HepG2 (cell line): Measurements from ENCODE around the gene EPN3. TPM values are rescaled to one million over a fixed set of nuclear protein-coding genes. Genes with fewer than 3 reads are reported as not detected.

Source experiments
- EEA1 ChIP-seq: sonication (generic); formaldehyde crosslinking; IDR thresholded peaks from 2 replicates; pipeline ENCODE4 v1.5.1; 2020; ENCODE audit warnings: mild to moderate bottlenecking, missing genetic modification reagents, borderline replicate concordance
- HNRNPH1 ChIP-seq: fragments of 200-400 bp; formaldehyde crosslinking; optimal IDR thresholded peaks from 2 replicates; pipeline ENCODE3; 2017; ENCODE audit warnings: mild to moderate bottlenecking, low read depth, low read length
- NCOR1 ChIP-seq: fragments of 200-600 bp; sonication (generic); IDR thresholded peaks from 2 replicates; pipeline ENCODE4 v1.7.0; 2017; ENCODE audit warnings: antibody characterized with exemption, low read length, borderline replicate concordance
- NR2F6 ChIP-seq, 2 experiments: IDR thresholded peaks; 2 replicates each; pipeline ENCODE4 v1.6.1; 2016; ENCODE audit warnings: antibody characterized with exemption in 1 of 2, mild to moderate bottlenecking in 1 of 2
- ZNF160 ChIP-seq: sonication (generic); formaldehyde crosslinking; IDR thresholded peaks from 2 replicates; pipeline ENCODE4 v1.8.0; 2022; ENCODE audit warnings: mild to moderate bottlenecking, inconsistent platforms, missing genetic modification reagents
- ZNF225 ChIP-seq: sonication (generic); formaldehyde crosslinking; IDR thresholded peaks from 2 replicates; pipeline ENCODE4 v1.4.0; 2020; ENCODE audit warnings: mild to moderate bottlenecking, missing genetic modification reagents
- ZNF431 ChIP-seq: sonication (generic); formaldehyde crosslinking; IDR thresholded peaks from 2 replicates; pipeline ENCODE4 v1.9.0; 2022; ENCODE audit warnings: missing genetic modification reagents, low read depth, mild to moderate bottlenecking, borderline replicate concordance
- ZNF619 ChIP-seq: sonication (generic); formaldehyde crosslinking; IDR thresholded peaks from 2 replicates; pipeline ENCODE4 v1.4.0; 2020; ENCODE audit warnings: mild to moderate bottlenecking, missing genetic modification reagents
- ZNF674 ChIP-seq: sonication (generic); formaldehyde crosslinking; IDR thresholded peaks from 2 replicates; pipeline ENCODE4 v1.5.0; 2020; ENCODE audit warnings: low read depth, mild to moderate bottlenecking, missing genetic modification reagents
- polyA plus RNA-seq, 8 experiments: library from polyadenylated mRNA; depleted of rRNA in 3 of 8; stranded (reverse) in 7 of 8; unstranded in 1 of 8; fragments of >200 nt; fragmentation: Illumina TruSeq in 4 of 8; extraction: Trizol in 4 of 8; gene quantifications; 2 replicates each; pipeline versions ENCODE4 v1.2.1 to v1.2.3, GENCODE V29; 2011 to 2016; ENCODE audit warnings: low read depth in 4 of 8, missing spikeins in 1 of 8, mixed read lengths in 1 of 8; ENCODE audit not compliant: insufficient read depth in 1 of 8
- total RNA-seq, 5 experiments: library from RNA; depleted of rRNA; stranded (reverse); fragments of >200 nt; fragmentation: Illumina TruSeq; extraction: Trizol; gene quantifications; 2 replicates each; pipeline ENCODE4 v1.2.3, GENCODE V29; 2016; ENCODE audit warnings: low read depth in 1 of 5
- TF ChIP-seq, protein P1 (sequence below): sonication (generic); formaldehyde crosslinking; IDR thresholded peaks from 2 replicates; pipeline ENCODE4 v1.4.0; 2020; ENCODE audit warnings: mild to moderate bottlenecking, missing genetic modification reagents
- TF ChIP-seq, protein P2 (sequence below): sonication (generic); formaldehyde crosslinking; IDR thresholded peaks from 2 replicates; pipeline ENCODE4 v1.4.0; 2020; ENCODE audit warnings: missing genetic modification reagents
- TF ChIP-seq, protein P3 (sequence below): sonication (generic); formaldehyde crosslinking; IDR thresholded peaks from 2 replicates; pipeline ENCODE4 v1.5.0; 2020; ENCODE audit warnings: missing genetic modification reagents
- TF ChIP-seq, protein P4 (sequence below): fragments of 450-650 bp; IDR thresholded peaks from 2 replicates; pipeline ENCODE4 v1.6.1; 2017; ENCODE audit warnings: mild to moderate bottlenecking
- TF ChIP-seq, protein P5 (sequence below): sonication (generic); formaldehyde crosslinking; IDR thresholded peaks from 2 replicates; pipeline ENCODE4 v1.4.0; 2020; ENCODE audit warnings: missing genetic modification reagents

The EPN3 gene
- total and polyA plus RNA-seq, 2 of the 13 experiments (the other 11 are each of a cell fraction or from before 2014, with no cell fraction given), result 0.11 to 0.95 TPM

DNA sequence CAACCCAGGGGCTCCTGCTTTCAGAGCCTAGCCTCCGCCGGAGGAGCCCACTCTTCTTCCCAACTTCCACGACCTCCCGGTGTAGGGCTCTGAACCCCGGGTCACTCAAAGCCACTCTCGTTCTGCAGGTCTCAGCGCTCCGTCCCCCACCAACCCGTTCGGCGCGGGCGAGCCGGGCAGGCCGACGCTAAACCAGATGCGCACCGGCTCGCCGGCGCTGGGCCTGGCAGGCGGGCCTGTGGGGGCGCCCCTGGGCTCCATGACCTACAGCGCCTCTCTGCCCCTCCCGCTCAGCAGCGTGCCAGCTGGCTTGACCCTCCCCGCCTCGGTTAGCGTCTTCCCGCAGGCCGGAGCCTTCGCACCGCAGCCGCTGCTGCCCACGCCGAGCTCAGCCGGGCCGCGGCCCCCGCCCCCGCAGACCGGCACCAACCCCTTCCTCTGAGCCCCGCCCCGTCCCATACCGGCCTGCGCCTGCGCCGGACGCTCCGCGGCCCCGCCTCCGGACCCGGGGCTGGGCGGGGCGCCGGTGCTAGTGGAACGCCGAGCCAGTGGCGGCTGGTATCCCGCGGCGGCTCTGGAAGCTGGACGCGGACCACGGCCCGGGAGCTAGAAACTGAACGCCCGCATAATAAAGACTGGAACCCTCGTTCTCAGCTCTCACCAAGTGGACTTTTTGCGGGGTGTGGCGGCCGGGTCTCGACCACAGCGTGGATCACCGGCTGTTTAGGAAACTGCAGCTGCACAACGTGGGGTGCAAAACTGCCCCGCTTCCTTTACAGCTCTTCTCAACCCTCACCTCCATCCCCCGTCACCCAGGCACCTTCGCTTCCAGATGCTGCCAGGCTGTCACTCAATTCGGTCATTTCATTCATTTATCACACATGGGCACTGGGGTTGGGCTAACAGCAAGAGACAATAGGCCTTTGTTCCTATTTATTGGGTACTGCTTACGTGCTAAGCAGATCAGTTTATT is 9.5 kb downstream of the EPN3 start (continued):
- TF ChIP-seq, protein P1, sequence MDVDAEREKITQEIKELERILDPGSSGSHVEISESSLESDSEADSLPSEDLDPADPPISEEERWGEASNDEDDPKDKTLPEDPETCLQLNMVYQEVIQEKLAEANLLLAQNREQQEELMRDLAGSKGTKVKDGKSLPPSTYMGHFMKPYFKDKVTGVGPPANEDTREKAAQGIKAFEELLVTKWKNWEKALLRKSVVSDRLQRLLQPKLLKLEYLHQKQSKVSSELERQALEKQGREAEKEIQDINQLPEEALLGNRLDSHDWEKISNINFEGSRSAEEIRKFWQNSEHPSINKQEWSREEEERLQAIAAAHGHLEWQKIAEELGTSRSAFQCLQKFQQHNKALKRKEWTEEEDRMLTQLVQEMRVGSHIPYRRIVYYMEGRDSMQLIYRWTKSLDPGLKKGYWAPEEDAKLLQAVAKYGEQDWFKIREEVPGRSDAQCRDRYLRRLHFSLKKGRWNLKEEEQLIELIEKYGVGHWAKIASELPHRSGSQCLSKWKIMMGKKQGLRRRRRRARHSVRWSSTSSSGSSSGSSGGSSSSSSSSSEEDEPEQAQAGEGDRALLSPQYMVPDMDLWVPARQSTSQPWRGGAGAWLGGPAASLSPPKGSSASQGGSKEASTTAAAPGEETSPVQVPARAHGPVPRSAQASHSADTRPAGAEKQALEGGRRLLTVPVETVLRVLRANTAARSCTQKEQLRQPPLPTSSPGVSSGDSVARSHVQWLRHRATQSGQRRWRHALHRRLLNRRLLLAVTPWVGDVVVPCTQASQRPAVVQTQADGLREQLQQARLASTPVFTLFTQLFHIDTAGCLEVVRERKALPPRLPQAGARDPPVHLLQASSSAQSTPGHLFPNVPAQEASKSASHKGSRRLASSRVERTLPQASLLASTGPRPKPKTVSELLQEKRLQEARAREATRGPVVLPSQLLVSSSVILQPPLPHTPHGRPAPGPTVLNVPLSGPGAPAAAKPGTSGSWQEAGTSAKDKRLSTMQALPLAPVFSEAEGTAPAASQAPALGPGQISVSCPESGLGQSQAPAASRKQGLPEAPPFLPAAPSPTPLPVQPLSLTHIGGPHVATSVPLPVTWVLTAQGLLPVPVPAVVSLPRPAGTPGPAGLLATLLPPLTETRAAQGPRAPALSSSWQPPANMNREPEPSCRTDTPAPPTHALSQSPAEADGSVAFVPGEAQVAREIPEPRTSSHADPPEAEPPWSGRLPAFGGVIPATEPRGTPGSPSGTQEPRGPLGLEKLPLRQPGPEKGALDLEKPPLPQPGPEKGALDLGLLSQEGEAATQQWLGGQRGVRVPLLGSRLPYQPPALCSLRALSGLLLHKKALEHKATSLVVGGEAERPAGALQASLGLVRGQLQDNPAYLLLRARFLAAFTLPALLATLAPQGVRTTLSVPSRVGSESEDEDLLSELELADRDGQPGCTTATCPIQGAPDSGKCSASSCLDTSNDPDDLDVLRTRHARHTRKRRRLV (CRISPR knock-in tag), result no peak
- TF ChIP-seq, protein P2, sequence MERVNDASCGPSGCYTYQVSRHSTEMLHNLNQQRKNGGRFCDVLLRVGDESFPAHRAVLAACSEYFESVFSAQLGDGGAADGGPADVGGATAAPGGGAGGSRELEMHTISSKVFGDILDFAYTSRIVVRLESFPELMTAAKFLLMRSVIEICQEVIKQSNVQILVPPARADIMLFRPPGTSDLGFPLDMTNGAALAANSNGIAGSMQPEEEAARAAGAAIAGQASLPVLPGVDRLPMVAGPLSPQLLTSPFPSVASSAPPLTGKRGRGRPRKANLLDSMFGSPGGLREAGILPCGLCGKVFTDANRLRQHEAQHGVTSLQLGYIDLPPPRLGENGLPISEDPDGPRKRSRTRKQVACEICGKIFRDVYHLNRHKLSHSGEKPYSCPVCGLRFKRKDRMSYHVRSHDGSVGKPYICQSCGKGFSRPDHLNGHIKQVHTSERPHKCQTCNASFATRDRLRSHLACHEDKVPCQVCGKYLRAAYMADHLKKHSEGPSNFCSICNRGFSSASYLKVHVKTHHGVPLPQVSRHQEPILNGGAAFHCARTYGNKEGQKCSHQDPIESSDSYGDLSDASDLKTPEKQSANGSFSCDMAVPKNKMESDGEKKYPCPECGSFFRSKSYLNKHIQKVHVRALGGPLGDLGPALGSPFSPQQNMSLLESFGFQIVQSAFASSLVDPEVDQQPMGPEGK (CRISPR knock-in tag), result peak; percentile 97
- peak; percentile 83; the same call in 1 of the 2 replicates for TF ChIP-seq ZNF431 (CRISPR knock-in tag)
- TF ChIP-seq, protein P3, sequence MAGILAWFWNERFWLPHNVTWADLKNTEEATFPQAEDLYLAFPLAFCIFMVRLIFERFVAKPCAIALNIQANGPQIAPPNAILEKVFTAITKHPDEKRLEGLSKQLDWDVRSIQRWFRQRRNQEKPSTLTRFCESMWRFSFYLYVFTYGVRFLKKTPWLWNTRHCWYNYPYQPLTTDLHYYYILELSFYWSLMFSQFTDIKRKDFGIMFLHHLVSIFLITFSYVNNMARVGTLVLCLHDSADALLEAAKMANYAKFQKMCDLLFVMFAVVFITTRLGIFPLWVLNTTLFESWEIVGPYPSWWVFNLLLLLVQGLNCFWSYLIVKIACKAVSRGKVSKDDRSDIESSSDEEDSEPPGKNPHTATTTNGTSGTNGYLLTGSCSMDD, result no peak
- peak; percentile 81; the same call in 1 of the 2 replicates for TF ChIP-seq EEA1 (CRISPR knock-in tag)
- TF ChIP-seq ZNF225 (CRISPR knock-in tag), result peak; percentile 51; the same call in 1 of the 2 replicates
- no peak for TF ChIP-seq NCOR1
- TF ChIP-seq, protein P4, sequence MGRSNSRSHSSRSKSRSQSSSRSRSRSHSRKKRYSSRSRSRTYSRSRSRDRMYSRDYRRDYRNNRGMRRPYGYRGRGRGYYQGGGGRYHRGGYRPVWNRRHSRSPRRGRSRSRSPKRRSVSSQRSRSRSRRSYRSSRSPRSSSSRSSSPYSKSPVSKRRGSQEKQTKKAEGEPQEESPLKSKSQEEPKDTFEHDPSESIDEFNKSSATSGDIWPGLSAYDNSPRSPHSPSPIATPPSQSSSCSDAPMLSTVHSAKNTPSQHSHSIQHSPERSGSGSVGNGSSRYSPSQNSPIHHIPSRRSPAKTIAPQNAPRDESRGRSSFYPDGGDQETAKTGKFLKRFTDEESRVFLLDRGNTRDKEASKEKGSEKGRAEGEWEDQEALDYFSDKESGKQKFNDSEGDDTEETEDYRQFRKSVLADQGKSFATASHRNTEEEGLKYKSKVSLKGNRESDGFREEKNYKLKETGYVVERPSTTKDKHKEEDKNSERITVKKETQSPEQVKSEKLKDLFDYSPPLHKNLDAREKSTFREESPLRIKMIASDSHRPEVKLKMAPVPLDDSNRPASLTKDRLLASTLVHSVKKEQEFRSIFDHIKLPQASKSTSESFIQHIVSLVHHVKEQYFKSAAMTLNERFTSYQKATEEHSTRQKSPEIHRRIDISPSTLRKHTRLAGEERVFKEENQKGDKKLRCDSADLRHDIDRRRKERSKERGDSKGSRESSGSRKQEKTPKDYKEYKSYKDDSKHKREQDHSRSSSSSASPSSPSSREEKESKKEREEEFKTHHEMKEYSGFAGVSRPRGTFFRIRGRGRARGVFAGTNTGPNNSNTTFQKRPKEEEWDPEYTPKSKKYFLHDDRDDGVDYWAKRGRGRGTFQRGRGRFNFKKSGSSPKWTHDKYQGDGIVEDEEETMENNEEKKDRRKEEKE, result no peak
- TF ChIP-seq HNRNPH1, result no peak
- TF ChIP-seq ZNF674 (CRISPR knock-in tag), result 0 out of 2 replicates have a peak, but pooled peaks have one; percentile 80
- 0 out of 2 replicates have a peak, but pooled peaks have one; percentile 55 for TF ChIP-seq ZNF160 (CRISPR knock-in tag)
- no peak for TF ChIP-seq ZNF619 (CRISPR knock-in tag)
- TF ChIP-seq, protein P5, sequence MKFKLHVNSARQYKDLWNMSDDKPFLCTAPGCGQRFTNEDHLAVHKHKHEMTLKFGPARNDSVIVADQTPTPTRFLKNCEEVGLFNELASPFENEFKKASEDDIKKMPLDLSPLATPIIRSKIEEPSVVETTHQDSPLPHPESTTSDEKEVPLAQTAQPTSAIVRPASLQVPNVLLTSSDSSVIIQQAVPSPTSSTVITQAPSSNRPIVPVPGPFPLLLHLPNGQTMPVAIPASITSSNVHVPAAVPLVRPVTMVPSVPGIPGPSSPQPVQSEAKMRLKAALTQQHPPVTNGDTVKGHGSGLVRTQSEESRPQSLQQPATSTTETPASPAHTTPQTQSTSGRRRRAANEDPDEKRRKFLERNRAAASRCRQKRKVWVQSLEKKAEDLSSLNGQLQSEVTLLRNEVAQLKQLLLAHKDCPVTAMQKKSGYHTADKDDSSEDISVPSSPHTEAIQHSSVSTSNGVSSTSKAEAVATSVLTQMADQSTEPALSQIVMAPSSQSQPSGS (CRISPR knock-in tag), result no peak
- TF ChIP-seq NR2F6 (IDR thresholded peaks at IDR 0.05), result no peak
- peak; percentile 39 for TF ChIP-seq NR2F6 (CRISPR knock-in tag; IDR thresholded peaks at IDR 0.05)
